A673 (cell line): Measurements from ENCODE around the gene MOXD1. TPM values are rescaled to one million over a fixed set of nuclear protein-coding genes. Genes with fewer than 3 reads are reported as not detected.

Experiments used
- Bru-seq: library from RNA; stranded (reverse); fragments of 400-500 nt; gene quantifications from one replicate; lab custom pipeline; 2021; lab: Mats Ljungman, UMichigan
- BruChase-seq, 2 experiments: library from RNA; stranded (reverse); fragments of 400-500 nt; gene quantifications; one replicate each; lab custom pipeline; 2021; lab: Mats Ljungman, UMichigan
- BruUV-seq: library from RNA; stranded (reverse); fragments of 400-500 nt; replicated peaks from 2 replicates; lab custom pipeline; 2021; lab: Mats Ljungman, UMichigan
- CTCF ChIA-PET: fragments of 300-600 bp; sonication (Branson Sonifier 250); formaldehyde crosslinking; loops from one replicate; lab custom pipeline; 2022; ENCODE audit warnings: antibody characterized with exemption; lab: Charles Lee
- POLR2A ChIA-PET: fragments of 300-600 bp; sonication (Branson Sonifier 250); formaldehyde crosslinking; loops from one replicate; lab custom pipeline; 2022; ENCODE audit warnings: antibody characterized with exemption; ENCODE audit not compliant: low non-redundant PET; lab: Charles Lee
- DNase-seq: peaks from one replicate; pipeline ENCODE4 v3.0.0-alpha.2; 2015; ENCODE audit warnings: low spot score
- H3K27ac ChIP-seq: fragments of 200-600 bp; sonication (generic); 2 replicates; pipeline ENCODE4 v1.5.1; 2016; ENCODE audit warnings: mixed run types, low read depth, mild to moderate bottlenecking, mixed read lengths, antibody characterized with exemption, low read length; ENCODE audit not compliant: poor library complexity, severe bottlenecking
- H3K27me3 ChIP-seq: fragments of 200-600 bp; sonication (generic); replicated peaks from 2 replicates; pipeline ENCODE4 v1.6.1; 2017; ENCODE audit warnings: mixed run types, low read depth, mild to moderate bottlenecking, mixed read lengths, antibody characterized with exemption, low read length; ENCODE audit not compliant: insufficient read depth, poor library complexity
- H3K36me3 ChIP-seq: fragments of 200-600 bp; sonication (generic); 2 replicates; pipeline ENCODE4 v1.6.1; 2016; ENCODE audit warnings: mixed run types, mild to moderate bottlenecking, mixed read lengths, antibody characterized with exemption, low read length; ENCODE audit not compliant: insufficient read depth, poor library complexity, severe bottlenecking
- H3K4me1 ChIP-seq: fragments of 200-600 bp; sonication (generic); 2 replicates; pipeline ENCODE4 v1.6.1; 2017; ENCODE audit warnings: mixed run types, mild to moderate bottlenecking, mixed read lengths, antibody characterized with exemption, low read length; ENCODE audit not compliant: insufficient read depth, poor library complexity, severe bottlenecking
- H3K4me3 ChIP-seq: fragments of 200-600 bp; sonication (generic); 2 replicates; pipeline ENCODE4 v1.5.1; 2016; ENCODE audit warnings: low read depth, mixed run types, mild to moderate bottlenecking, mixed read lengths, low read length; ENCODE audit not compliant: poor library complexity, severe bottlenecking
- H3K9me3 ChIP-seq: fragments of 200-600 bp; sonication (generic); 2 replicates; pipeline ENCODE4 v1.6.1; 2016; ENCODE audit warnings: mixed run types, low read depth, mild to moderate bottlenecking, mixed read lengths, antibody characterized with exemption, low read length; ENCODE audit not compliant: poor library complexity, severe bottlenecking
- EZH2 ChIP-seq: fragments of 200-600 bp; sonication (generic); IDR thresholded peaks from 2 replicates; pipeline ENCODE4 v1.6.1; 2017; ENCODE audit warnings: borderline replicate concordance, low read depth, mild to moderate bottlenecking, mixed read lengths, antibody characterized with exemption, low read length; ENCODE audit not compliant: poor library complexity, severe bottlenecking
- intact Hi-C: fragments of 100-400 bp; cut with micrococcal nuclease; formaldehyde crosslinking; loops from one replicate; pipeline ENCODE4 v1.10.0; 2022; ENCODE audit not compliant: unreplicated experiment
- long read RNA-seq: library from polyadenylated mRNA; stranded (forward); transcript quantifications from one replicate; pipeline ENCODE4 v2.0.0, GENCODE V29; 2022
- total RNA-seq: library from RNA; stranded (reverse); gene quantifications from 2 replicates; pipeline ENCODE4 v1.2.3, GENCODE V29; 2021
- TF ChIP-seq, protein P1 (sequence below): fragments of 300-800, 200-600 bp; sonication (generic); conservative IDR thresholded peaks from 2 replicates; pipeline ENCODE4 v1.5.1; 2017; ENCODE audit warnings: low read depth, mild to moderate bottlenecking, antibody characterized with exemption, low read length, moderate library complexity, mixed read lengths

Gene MOXD1
- total RNA-seq = not detected in 2 replicates
- percentile 4 among the genes with signal in this experiment for Bru-seq, nascent RNA
- percentile 2 among the genes with signal in this experiment for BruChase-seq, experiment 1, labeled RNA remaining after a 2-hour chase
- BruChase-seq, experiment 2, labeled RNA remaining after a 6-hour chase = percentile 2 among the genes with signal in this experiment
- long read RNA-seq = 0 reads

DNA sequence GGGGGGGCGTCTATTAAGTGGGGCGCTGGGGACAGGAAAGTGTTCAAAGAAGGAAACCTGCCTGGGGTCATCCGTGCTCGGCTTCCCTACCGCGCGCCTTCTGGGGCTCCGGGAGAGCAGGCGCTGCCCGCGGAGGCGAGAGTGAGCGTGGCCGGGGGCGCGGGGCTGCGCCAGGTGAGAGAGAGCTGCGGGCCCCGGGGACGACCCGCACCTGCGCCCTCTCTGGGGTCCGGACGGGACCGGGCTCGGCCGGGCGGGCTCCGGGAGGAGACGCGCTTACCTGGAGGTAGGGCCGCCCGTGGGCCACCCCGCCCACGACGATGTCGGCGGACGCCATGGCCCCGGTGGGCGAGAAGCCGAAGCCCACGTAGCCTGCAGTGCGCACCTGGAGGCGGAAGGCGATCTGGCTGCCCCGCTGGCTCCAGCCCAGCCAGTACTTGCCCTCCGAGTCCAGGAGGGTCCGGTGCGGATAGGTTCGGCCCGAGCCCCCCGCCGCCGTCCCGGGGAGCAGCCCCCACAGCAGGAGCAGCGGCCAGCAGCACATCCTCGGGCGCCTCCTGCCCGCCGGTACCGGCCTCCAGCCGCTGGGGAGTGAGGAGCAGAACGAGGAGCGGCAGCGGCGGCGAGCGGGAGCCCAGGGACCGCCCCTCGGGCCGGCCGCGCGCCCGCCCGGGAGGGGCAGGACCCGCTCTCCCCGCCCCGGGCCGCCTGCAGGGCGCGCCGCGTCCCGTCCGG lies at the start of gene MOXD1:
Gene MOXD1 (minus strand): TSS at position 593 of the 735 bp plus-strand sequence. CDS start 49 bp downstream, at position 544.
- BruUV-seq = no TSS peak
- intact Hi-C loops = no loop called here
- Histone ChIP-seq H3K9me3 (no peaks in the 10 kb centered on the region), H3K4me1 (peaks cover 5% of the 10 kb centered on the region), H3K36me3 (no peaks in the 10 kb centered on the region), H3K4me3 (peak within 1 kb of the TSS; percentile 26), H3K27me3 (peaks cover 82% of the 10 kb centered on the region), H3K27ac (no peak within 1 kb of the TSS)
- no peak for DNase-seq
- TF ChIP-seq EZH2 = peak; percentile 94
- TF ChIP-seq, protein P1, sequence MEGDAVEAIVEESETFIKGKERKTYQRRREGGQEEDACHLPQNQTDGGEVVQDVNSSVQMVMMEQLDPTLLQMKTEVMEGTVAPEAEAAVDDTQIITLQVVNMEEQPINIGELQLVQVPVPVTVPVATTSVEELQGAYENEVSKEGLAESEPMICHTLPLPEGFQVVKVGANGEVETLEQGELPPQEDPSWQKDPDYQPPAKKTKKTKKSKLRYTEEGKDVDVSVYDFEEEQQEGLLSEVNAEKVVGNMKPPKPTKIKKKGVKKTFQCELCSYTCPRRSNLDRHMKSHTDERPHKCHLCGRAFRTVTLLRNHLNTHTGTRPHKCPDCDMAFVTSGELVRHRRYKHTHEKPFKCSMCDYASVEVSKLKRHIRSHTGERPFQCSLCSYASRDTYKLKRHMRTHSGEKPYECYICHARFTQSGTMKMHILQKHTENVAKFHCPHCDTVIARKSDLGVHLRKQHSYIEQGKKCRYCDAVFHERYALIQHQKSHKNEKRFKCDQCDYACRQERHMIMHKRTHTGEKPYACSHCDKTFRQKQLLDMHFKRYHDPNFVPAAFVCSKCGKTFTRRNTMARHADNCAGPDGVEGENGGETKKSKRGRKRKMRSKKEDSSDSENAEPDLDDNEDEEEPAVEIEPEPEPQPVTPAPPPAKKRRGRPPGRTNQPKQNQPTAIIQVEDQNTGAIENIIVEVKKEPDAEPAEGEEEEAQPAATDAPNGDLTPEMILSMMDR = no peak
- ChIA-PET POLR2A (no interaction called here), CTCF (no interaction called here)

DNA sequence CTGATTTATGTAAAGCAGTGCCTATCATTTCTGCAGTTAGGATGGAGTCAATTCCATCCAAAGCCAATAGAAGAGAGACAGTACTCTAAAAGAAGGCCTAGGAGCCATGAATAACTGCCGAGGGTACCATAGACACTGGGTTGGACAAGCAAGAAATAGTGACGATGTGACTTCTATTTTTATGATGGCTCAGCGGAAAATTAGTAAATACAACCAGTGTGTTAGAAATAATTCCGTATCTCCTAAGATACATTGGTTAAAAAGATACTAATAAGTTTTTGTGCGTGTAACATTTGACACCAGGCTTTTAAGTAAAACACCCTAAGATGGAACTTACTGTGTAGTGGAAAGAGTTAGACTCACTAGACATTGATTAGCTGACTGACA lies 45.6 kb upstream of the MOXD1 start:
- Histone ChIP-seq H3K36me3 (no peaks in the 10 kb centered on the region), H3K4me1 (no peaks in the 10 kb centered on the region), H3K27me3 (no peaks in the 10 kb centered on the region), H3K27ac (no peak overlapping the region), H3K9me3 (peaks cover 4% of the 10 kb centered on the region), H3K4me3 (no peak overlapping the region)
- ChIA-PET POLR2A (no interaction called here), CTCF (no interaction called here)
- no TSS peak for BruUV-seq
- intact Hi-C loops = no loop called here
- no peak for TF ChIP-seq EZH2
- TF ChIP-seq, protein P1 = no peak
- DNase-seq = no peak

DNA sequence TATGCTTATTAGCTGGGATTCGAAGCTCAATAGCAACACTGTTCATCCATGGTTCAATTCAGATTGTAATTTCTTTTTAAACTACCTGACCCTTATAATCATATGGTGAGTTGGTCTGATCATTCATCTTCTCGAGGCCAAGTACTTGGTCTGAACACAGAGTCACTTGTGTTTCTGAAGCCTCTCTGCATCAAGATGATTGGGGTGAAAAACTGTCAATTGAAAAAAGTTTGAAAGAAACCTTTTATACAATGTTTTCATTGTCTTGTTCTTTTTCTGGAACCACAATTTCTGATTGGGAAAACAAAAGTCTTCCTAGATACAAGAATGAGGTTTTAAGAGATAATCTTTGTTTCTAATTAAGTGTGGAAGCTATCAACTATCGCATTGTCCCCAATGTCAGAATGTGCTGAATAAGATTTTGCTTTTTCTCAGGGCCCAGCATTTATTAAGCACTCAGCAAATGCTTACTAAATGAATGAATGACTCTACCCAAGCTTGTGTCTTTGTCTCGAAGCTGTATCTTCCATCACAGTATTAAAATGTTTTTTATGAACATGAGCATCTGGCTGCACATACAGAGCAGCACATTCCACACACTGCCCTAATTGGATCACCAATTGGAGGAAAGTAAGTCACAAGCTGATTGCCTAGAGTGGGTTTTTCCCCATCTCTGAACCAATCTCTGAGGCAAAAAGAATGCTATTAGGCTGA lies 45.0 kb upstream of the MOXD1 start:
- no peaks in the 10 kb centered on the region for H3K27me3 ChIP-seq
- intact Hi-C loops = no loop called here
- H3K9me3 ChIP-seq = peaks cover 4% of the 10 kb centered on the region
- no peak overlapping the region for H3K4me3 ChIP-seq
- no peak for DNase-seq
- TF ChIP-seq EZH2 = no peak
- TF ChIP-seq, protein P1 = no peak
- H3K27ac ChIP-seq = no peak overlapping the region
- POLR2A ChIA-PET = no interaction called here
- CTCF ChIA-PET = no interaction called here
- H3K36me3 ChIP-seq = no peaks in the 10 kb centered on the region
- no peaks in the 10 kb centered on the region for H3K4me1 ChIP-seq
- no TSS peak for BruUV-seq
